Parathyroid adenoma (tissue), 2 donors: ENCODE measurements around the gene GPR158.

Experiments used
- H2AFZ ChIP-seq: fragments of 300-600 bp; sonication (generic); one replicate; pipeline ENCODE4 v1.7.0; 2017; ENCODE audit warnings: antibody characterized with exemption, mild to moderate bottlenecking
- H3K27ac ChIP-seq: fragments of 300-600 bp; sonication (generic); one replicate; pipeline ENCODE4 v1.7.0; 2017
- H3K27me3 ChIP-seq: fragments of 300-600 bp; sonication (generic); one replicate; pipeline ENCODE4 v1.7.0; 2017; ENCODE audit warnings: low read length; ENCODE audit not compliant: control insufficient read depth, insufficient read depth
- H3K36me3 ChIP-seq: fragments of 300-600 bp; sonication (generic); one replicate; pipeline ENCODE4 v1.7.0; 2017; ENCODE audit warnings: low read length; ENCODE audit not compliant: control insufficient read depth, insufficient read depth
- H3K4me1 ChIP-seq: fragments of 300-600 bp; sonication (generic); one replicate; pipeline ENCODE4 v1.7.0; 2017; ENCODE audit warnings: control low read depth
- H3K4me2 ChIP-seq: fragments of 300-600 bp; sonication (generic); one replicate; pipeline ENCODE4 v1.7.0; 2017; ENCODE audit warnings: low read length
- H3K4me3 ChIP-seq: fragments of 300-600 bp; sonication (generic); one replicate; pipeline ENCODE4 v1.7.0; 2017; ENCODE audit warnings: low read depth, low read length
- H3K79me2 ChIP-seq: fragments of 300-600 bp; sonication (generic); one replicate; pipeline ENCODE4 v1.7.0; 2017; ENCODE audit warnings: control low read depth
- H3K9ac ChIP-seq: fragments of 300-600 bp; sonication (generic); one replicate; pipeline ENCODE4 v1.7.0; 2017; ENCODE audit warnings: mild to moderate bottlenecking
- H3K9me3 ChIP-seq: fragments of 300-600 bp; sonication (generic); one replicate; pipeline ENCODE4 v1.7.0; 2017; ENCODE audit warnings: low read length; ENCODE audit not compliant: control insufficient read depth
- CTCF ChIP-seq: fragments of 300-600 bp; sonication (generic); IDR thresholded peaks from one replicate; pipeline ENCODE4 v1.7.0; 2017; ENCODE audit warnings: antibody characterized with exemption, mild to moderate bottlenecking
- donor health status: primary hyperparathyroidism.

GPR158 gene

DNA sequence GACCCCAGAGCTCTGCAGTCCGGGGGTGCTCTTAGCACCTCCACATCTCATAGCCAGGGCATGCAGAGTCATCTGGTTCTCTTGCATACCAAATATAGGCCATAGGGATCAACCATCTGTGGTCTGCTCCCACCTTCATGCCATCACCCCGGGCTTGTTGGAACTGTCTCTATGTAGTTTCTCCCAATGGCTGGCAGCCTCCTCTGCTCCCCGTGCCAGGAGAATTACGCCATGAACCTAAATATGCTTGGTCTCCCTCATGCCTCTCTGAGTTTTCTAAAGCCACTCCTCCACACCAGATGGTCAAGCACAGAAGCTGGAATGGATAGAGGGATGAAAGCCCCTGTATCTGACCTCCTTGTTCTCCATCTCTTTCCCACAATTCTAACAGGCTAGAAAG lies 456.7 kb downstream of the GPR158 start:
- H3K9me3 ChIP-seq, result no peaks in the 10 kb centered on the region
- H3K4me1 ChIP-seq, result no peaks in the 10 kb centered on the region
- no peak overlapping the region for H3K9ac ChIP-seq
- no peak for TF ChIP-seq CTCF
- H3K4me2 ChIP-seq, result no peak overlapping the region
- no peaks in the 10 kb centered on the region for H3K79me2 ChIP-seq
- no peaks in the 10 kb centered on the region for H3K36me3 ChIP-seq
- no peak overlapping the region for H3K27ac ChIP-seq
- H3K4me3 ChIP-seq, result no peak overlapping the region
- H3K27me3 ChIP-seq, result no peaks in the 10 kb centered on the region
- H2AFZ ChIP-seq, result no peak overlapping the region

- H3K27me3 ChIP-seq, result no peaks in the 10 kb centered on the region
- H3K9me3 ChIP-seq, result no peaks in the 10 kb centered on the region
- H3K36me3 ChIP-seq, result no peaks in the 10 kb centered on the region
- H3K4me3 ChIP-seq, result no peak overlapping the region
- H2AFZ ChIP-seq, result no peak overlapping the region
- H3K27ac ChIP-seq, result no peak overlapping the region
- no peaks in the 10 kb centered on the region for H3K4me1 ChIP-seq
- TF ChIP-seq CTCF, result no peak
- H3K9ac ChIP-seq, result no peak overlapping the region
- no peaks in the 10 kb centered on the region for H3K79me2 ChIP-seq
- no peak overlapping the region for H3K4me2 ChIP-seq
Measured at GRCh38 chr10:25632802-25633201, 458.0 kb downstream of the GPR158 start.

DNA sequence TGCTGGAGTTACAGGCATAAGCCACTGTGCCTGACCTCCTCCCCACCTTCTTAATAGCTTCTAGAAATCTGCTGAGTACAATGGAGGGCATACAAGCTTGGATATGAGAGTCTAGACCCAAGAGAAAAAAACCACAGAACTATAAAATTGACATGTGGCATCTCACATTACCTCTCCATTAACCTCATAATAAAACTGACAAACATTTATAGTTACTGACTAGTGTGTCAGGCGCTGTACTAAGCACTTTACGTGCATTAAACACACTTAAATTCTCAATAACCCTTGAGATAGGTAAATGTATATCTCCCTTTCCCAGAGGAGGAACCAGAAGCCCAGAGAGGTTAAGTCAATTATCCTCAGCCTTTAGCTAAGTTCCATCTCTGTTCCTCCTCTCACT lies 458.7 kb downstream of the GPR158 start:
- Histone ChIP-seq H3K27me3 (no peaks in the 10 kb centered on the region), H3K4me2 (no peak overlapping the region), H2AFZ (no peak overlapping the region), H3K27ac (no peak overlapping the region), H3K4me3 (no peak overlapping the region), H3K36me3 (no peaks in the 10 kb centered on the region), H3K9me3 (no peaks in the 10 kb centered on the region), H3K79me2 (no peaks in the 10 kb centered on the region), H3K9ac (no peak overlapping the region), H3K4me1 (no peaks in the 10 kb centered on the region)
- no peak for TF ChIP-seq CTCF

DNA sequence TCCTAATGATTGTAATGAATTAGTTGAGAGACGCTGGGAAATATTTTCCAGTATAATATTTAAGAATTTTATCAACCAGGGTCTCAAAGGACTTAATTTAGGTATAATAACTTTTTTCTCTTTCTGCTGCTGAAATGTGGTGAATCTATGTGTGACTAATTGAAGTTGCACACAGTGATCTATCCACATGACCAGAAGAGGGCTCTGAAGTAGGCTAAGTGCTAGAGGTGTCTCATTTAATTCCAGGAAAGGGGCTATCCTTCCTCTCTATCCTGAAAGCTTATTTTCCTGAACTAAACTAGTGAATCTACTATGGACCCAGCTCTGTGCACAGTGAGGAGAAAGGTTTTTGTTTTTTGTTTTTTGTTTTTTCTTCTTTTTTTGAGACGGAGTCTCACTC lies 464.8 kb downstream of the GPR158 start:
- no peak overlapping the region for H3K9ac ChIP-seq
- no peaks in the 10 kb centered on the region for H3K79me2 ChIP-seq
- no peak overlapping the region for H3K4me3 ChIP-seq
- H3K4me2 ChIP-seq, result no peak overlapping the region
- H3K27ac ChIP-seq, result no peak overlapping the region
- H3K4me1 ChIP-seq, result no peaks in the 10 kb centered on the region
- H3K36me3 ChIP-seq, result no peaks in the 10 kb centered on the region
- no peaks in the 10 kb centered on the region for H3K27me3 ChIP-seq
- H2AFZ ChIP-seq, result no peak overlapping the region
- peak; percentile 25 for TF ChIP-seq CTCF
- H3K9me3 ChIP-seq, result no peaks in the 10 kb centered on the region

GRCh38 chr10:25641595-25641994 lies 466.8 kb downstream of the GPR158 start:
- peak overlapping the region; percentile 30 for H3K27ac ChIP-seq
- H2AFZ ChIP-seq, result peak overlapping the region; percentile 65
- H3K9me3 ChIP-seq, result no peaks in the 10 kb centered on the region
- no peaks in the 10 kb centered on the region for H3K36me3 ChIP-seq
- TF ChIP-seq CTCF, result no peak
- H3K4me3 ChIP-seq, result no peak overlapping the region
- no peak overlapping the region for H3K9ac ChIP-seq
- H3K79me2 ChIP-seq, result no peaks in the 10 kb centered on the region
- H3K4me2 ChIP-seq, result no peak overlapping the region
- no peaks in the 10 kb centered on the region for H3K4me1 ChIP-seq
- H3K27me3 ChIP-seq, result no peaks in the 10 kb centered on the region
